C4-2B (cell line): ENCODE data around the gene SYNJ2.

Experiments used
- CTCF ChIP-seq: fragments of 450-650 bp; conservative IDR thresholded peaks from 2 replicates; pipeline ENCODE4 v1.5.1; 2017; ENCODE audit warnings: mild to moderate bottlenecking
- ZFX ChIP-seq: fragments of 450-650 bp; IDR thresholded peaks from 2 replicates; pipeline ENCODE4 v1.6.1; 2017

- no peak for TF ChIP-seq CTCF
- no peak for TF ChIP-seq ZFX
Measured at GRCh38 chr6:157964100-157964499, 17.6 kb upstream of the SYNJ2 start.
